NCI-H2227 (cell line): Measurements from ENCODE around the gene LRRC55.

Experiments
- DNase-seq: peaks from one replicate; lab custom pipeline; 2025; ENCODE audit not compliant: unreplicated experiment; lab: John Stamatoyannopoulos, UW

The LRRC55 gene, protein sequence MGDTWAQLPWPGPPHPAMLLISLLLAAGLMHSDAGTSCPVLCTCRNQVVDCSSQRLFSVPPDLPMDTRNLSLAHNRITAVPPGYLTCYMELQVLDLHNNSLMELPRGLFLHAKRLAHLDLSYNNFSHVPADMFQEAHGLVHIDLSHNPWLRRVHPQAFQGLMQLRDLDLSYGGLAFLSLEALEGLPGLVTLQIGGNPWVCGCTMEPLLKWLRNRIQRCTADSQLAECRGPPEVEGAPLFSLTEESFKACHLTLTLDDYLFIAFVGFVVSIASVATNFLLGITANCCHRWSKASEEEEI

GRCh38 chr11:57181678-57182305, at the start of gene LRRC55:
Gene LRRC55 (plus strand): TSS chr11:57181953. CDS start chr11:57182023, 70 bp downstream.
- no peak for DNase-seq

DNA sequence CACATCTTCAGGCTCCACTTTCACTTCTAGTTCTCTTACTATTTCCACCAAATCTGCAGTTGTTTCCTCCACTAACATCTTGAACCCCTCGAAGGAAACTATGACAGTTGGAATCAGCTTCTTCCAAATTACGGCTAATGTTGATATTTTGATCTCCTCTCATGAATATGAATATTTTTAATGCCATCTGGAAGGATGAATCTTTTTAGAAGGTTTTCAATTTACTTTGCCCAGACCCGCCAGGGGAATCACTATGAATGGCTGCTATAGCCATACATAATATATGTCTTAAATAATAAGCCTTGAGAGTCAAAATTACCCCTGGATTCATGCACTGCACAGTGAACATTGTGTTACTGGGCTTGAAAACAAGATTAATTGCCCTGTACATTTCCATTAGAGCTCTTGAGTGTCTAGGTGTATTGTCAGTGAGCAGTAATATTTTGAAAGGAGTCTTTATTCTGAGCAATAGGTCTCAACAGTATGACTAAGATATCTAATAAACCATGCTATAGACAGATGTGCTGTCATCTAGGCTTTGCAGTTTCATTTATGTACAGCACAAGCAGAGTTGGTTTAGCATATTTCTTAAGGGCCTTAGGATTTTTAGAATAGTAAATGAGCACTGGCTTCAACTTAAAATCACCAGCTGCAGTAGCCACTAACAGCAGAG, 48.3 kb upstream of the LRRC55 start:
- peak; percentile 61 for DNase-seq

DNA sequence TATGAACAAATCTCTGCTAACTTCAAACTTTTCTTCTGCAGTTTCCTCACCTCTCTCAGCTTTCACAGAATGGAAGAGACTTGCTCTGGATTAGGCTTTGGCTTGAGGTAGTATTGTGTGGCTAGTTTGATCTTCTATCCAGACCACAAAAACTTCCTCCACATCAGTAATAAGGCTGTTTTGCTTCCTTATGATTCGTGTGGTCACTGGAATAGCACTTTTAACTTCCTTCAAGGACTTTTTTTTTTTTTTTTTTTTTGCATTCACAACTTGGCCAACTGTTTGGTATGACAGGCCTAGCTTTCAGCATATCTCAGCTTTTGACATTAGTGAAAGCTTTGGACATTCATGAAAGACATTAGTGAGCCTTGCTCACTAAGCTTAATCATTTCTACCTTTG, 47.5 kb upstream of the LRRC55 start:
- DNase-seq, result no peak

GRCh38 chr11:57135020-57135751, 46.6 kb upstream of the LRRC55 start:
- no peak for DNase-seq

DNA sequence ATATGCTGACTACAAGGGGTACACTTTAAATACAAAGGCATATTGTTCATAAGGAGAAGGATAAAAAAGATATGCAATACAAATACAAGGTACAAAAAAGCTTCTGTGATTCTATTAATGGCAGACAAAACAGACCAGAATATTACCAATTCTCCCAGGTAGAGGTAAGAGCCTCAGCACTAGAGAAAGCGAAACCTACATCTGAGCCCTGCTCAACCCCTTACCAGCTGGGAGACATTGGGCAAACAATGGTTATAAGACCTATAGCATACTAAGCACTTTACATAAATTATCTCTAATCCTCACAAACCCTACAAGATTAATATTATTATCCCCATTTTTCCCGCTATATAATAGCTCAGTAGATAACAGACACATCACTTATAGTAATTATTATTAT, 41.2 kb upstream of the LRRC55 start:
- DNase-seq, result no peak

- no peak for DNase-seq
These were observed 38.3 kb upstream of the LRRC55 start for GRCh38 chr11:57143459-57143858.

GRCh38 chr11:57144075-57144474, 37.7 kb upstream of the LRRC55 start:
- no peak for DNase-seq

- no peak for DNase-seq
These were observed 37.0 kb upstream of the LRRC55 start for GRCh38 chr11:57144531-57145320.

- DNase-seq, result no peak
These were observed 35.5 kb upstream of the LRRC55 start for GRCh38 chr11:57146301-57146700.

DNA sequence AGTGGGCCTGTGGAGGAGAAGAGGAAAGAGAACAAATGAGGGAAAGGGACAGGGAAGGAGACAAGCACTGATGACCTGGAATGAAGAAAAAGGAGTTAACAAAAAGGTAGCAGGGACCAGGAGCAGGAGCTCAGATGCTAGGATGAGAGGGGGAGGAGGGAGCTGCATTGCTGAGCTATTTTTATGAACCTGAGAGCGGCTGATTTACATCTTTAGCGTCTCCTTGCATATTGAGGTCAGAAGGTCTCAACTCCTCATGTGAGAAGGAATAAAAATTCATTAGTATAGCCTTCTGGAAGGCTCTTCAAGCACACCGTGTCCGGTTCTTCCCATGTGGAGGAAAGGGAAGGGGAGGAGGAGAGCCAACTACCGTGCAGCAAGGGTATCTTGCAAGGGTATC, 33.1 kb upstream of the LRRC55 start:
- DNase-seq, result no peak

DNA sequence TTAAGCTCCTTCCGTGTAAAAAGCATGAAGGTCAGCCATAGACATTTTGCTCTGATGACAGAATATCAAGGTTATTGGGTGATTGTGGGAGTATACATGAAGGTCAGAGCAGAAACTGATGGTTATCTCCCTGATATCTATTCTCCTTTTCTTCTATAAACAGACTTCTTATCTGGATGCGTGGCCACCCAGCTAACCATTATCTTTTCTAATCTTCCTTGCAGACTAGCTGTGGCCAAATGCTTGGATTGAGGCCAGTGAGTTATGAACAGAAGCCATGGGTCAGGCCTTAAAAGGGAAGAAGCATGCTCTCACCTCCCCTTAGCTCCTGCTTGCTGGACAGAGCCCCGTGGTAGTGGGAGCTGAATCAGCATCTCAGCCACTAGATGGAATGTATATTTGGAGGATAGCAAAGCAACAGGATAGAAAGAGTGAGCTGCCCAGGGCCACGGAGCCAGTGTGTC, 31.3 kb upstream of the LRRC55 start:
- DNase-seq, result no peak

GRCh38 chr11:57152134-57152533, 29.6 kb upstream of the LRRC55 start:
- no peak for DNase-seq

DNA sequence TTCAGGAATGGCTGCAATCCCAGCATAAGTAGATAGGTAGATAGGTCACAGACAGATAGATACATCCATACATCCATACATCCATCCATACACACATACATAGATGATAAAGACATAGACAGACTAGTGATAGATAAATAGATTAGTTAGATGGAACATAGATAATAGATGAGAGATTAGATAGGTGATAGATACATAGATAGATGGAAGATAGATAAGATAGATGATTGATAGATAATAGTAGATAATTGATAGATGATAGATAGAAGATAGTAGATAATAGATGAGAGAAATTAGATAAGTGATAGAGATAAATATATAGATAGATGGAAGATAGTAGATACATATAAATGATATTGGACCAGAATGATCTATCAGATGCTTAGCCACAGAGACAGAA, 28.3 kb upstream of the LRRC55 start:
- DNase-seq, result no peak

- DNase-seq, result no peak
These were observed 27.0 kb upstream of the LRRC55 start for GRCh38 chr11:57154739-57155138.

DNA sequence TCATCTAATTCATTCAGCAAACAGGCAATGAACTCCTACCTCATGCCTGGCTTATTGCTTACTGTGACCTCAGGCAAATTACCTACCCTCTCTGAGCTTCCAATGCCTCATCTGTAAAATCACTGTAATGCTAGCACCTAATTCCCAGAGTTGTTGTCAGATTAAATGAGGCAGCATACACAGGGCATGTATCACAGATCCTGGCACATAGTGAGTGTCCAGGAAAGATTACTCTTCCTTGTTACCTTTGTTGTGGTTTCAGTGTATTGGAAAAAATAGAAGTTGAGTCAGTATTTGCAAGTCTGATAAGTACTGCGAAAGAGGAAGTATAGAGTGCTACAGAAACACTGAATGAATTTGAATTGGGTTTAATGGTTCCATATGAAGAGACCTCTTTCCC, 26.4 kb upstream of the LRRC55 start:
- no peak for DNase-seq

- no peak for DNase-seq
These were observed 25.7 kb upstream of the LRRC55 start for GRCh38 chr11:57155838-57156607.

DNA sequence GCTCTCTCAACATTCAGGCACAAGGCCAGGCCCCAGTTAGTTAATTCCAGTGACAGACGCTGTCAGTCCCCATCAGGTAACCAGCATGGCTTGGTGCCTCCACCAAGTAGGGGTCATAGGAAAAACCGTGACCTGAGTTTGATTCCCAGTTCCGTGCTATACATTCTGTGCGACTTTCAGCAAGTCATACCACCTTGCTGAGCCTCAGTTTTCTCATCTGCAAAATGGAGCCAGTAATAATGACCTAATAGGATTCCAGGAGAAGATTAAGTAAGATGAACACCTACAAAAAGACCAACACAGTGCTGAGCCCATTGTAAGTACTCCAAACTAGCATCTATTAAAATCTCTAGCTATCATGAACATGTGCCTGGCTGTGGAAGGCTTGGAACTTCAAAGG, 24.8 kb upstream of the LRRC55 start:
- DNase-seq, result no peak

DNA sequence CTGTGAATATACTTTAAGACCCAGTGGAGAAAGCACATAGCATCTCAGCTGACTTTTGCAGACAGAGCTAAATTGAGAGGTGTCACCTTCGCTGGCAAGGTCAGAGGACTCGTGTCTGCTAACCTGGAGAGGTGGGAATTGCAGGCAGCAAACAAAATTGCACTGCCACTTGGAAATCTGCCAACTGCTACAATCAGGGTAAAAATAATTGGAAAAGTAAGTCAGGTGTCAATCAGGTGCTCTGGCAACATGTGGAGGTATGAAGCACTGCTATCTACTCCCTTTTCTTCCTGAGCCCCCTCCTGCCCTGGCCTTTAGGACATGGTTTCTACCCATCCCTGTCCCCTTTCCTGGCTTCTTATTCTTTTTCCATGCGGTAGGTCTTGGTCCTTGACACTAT, 24.1 kb upstream of the LRRC55 start:
- DNase-seq, result peak; percentile 26

GRCh38 chr11:57158180-57158579, 23.6 kb upstream of the LRRC55 start:
- DNase-seq, result no peak

DNA sequence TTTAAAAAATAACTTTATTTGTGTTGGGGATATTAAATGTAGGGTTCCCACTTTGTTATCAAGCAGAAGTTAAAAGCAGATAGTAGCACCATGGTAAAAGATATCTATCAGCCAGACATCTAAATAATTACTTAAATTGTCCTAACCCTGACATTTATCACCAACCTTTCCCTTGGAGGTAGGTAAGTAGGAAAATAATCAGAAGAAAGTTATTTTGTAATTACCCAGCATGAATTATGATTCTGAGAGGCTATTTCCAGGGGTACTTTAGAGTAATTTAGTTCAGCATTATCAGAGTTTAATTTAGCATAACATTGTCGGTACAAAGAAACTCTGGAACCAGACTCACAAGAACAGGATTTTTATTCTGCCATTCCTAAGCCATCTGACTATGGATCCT, 23.2 kb upstream of the LRRC55 start:
- no peak for DNase-seq
